Endodermal cell (in vitro differentiated cells): ENCODE data around the gene VAV2. TPM values are rescaled to one million over a fixed set of nuclear protein-coding genes. Genes with fewer than 3 reads are reported as not detected.

Experiments
- DNase-seq: peaks from one replicate; pipeline ENCODE4 v3.0.0-alpha.2; 2017
- H3K27ac ChIP-seq: 2 replicates; pipeline ENCODE4 v1.5.1; 2013; ENCODE audit warnings: mild to moderate bottlenecking, low read depth, low read length, moderate library complexity
- H3K27me3 ChIP-seq: 2 replicates; pipeline ENCODE4 v1.6.1; 2013; ENCODE audit warnings: mild to moderate bottlenecking, low read length, moderate library complexity; ENCODE audit not compliant: insufficient read depth, control insufficient read depth, poor library complexity, severe bottlenecking
- H3K36me3 ChIP-seq: 2 replicates; pipeline ENCODE4 v1.7.0; 2013; ENCODE audit warnings: mild to moderate bottlenecking, low read length, moderate library complexity; ENCODE audit not compliant: control insufficient read depth, insufficient read depth
- H3K4me1 ChIP-seq: one replicate; pipeline ENCODE4 v1.7.0; 2013; ENCODE audit warnings: low read length; ENCODE audit not compliant: control insufficient read depth, insufficient read depth
- H3K4me3 ChIP-seq: 2 replicates; pipeline ENCODE4 v1.5.1; 2013; ENCODE audit warnings: mild to moderate bottlenecking, low read length, moderate library complexity
- H3K9ac ChIP-seq: 2 replicates; pipeline ENCODE4 v1.6.1; 2013; ENCODE audit warnings: mild to moderate bottlenecking, low read length, moderate library complexity; ENCODE audit not compliant: poor library complexity, severe bottlenecking; ENCODE audit errors: extremely low read depth
- H3K9me3 ChIP-seq: 2 replicates; pipeline ENCODE4 v1.6.1; 2013; ENCODE audit warnings: mild to moderate bottlenecking, low read length, moderate library complexity; ENCODE audit not compliant: control insufficient read depth
- H3K27ac Mint-ChIP-seq: 2 replicates; pipeline ENCODE4 v1.8.0; 2020; ENCODE audit warnings: mixed read lengths
- H3K27me3 Mint-ChIP-seq: 2 replicates; pipeline ENCODE4 v1.8.0; 2021; ENCODE audit warnings: mild to moderate bottlenecking, mixed read lengths; ENCODE audit not compliant: insufficient read depth
- H3K36me3 Mint-ChIP-seq: 2 replicates; pipeline ENCODE4 v1.8.0; 2020; ENCODE audit warnings: low read depth, mixed read lengths
- H3K4me1 Mint-ChIP-seq: 2 replicates; pipeline ENCODE4 v1.8.0; 2020; ENCODE audit warnings: mixed read lengths
- H3K4me3 Mint-ChIP-seq: 2 replicates; pipeline ENCODE4 v1.8.0; 2020; ENCODE audit warnings: mild to moderate bottlenecking, moderate library complexity, mixed read lengths
- H3K9me3 Mint-ChIP-seq: 2 replicates; pipeline ENCODE4 v1.8.0; 2020; ENCODE audit warnings: mild to moderate bottlenecking, mixed read lengths
- WGBS, 2 experiments: methylation state at CpG; one replicate each; pipeline versions ENCODE4 v1.1.5 to v1.1.7; 2013; ENCODE audit warnings: missing lambda C conversion rate in 2 of 2, mixed read lengths in 1 of 2; ENCODE audit not compliant: insufficient coverage in 1 of 2, insufficient read length in 1 of 2; 5-methylcytosine and 5-hydroxymethylcytosine counted together
- total RNA-seq, 2 donors: library from RNA; stranded (reverse); fragmentation: NEBNext Ultra II Directional in 1 of 2; extraction: Animal tissue kit (Norgen Biotek cat#: 25700) in 1 of 2; gene quantifications; 2 replicates in 1 of 2; 3 replicates in 1 of 2; pipeline ENCODE4 v1.2.1, GENCODE V29; 2021
- TF ChIP-seq, protein P1 (sequence below): fragments of 200-600 bp; sonication (generic); conservative IDR thresholded peaks from 2 replicates; pipeline ENCODE4 v1.5.0; 2021; ENCODE audit warnings: antibody characterized with exemption, mild to moderate bottlenecking

VAV2 gene
- total RNA-seq, 2 donors from 2014 or later = 29.8 to 35.9 TPM

- DNase-seq = no peak
- no peaks in the 10 kb centered on the region for H3K27me3 Mint-ChIP-seq
- no peak overlapping the region for H3K27ac Mint-ChIP-seq
- peaks cover 68% of the 10 kb centered on the region for H3K36me3 ChIP-seq
- H3K4me3 Mint-ChIP-seq = no peak overlapping the region
- no peak overlapping the region for H3K27ac ChIP-seq
- TF ChIP-seq, protein P1, sequence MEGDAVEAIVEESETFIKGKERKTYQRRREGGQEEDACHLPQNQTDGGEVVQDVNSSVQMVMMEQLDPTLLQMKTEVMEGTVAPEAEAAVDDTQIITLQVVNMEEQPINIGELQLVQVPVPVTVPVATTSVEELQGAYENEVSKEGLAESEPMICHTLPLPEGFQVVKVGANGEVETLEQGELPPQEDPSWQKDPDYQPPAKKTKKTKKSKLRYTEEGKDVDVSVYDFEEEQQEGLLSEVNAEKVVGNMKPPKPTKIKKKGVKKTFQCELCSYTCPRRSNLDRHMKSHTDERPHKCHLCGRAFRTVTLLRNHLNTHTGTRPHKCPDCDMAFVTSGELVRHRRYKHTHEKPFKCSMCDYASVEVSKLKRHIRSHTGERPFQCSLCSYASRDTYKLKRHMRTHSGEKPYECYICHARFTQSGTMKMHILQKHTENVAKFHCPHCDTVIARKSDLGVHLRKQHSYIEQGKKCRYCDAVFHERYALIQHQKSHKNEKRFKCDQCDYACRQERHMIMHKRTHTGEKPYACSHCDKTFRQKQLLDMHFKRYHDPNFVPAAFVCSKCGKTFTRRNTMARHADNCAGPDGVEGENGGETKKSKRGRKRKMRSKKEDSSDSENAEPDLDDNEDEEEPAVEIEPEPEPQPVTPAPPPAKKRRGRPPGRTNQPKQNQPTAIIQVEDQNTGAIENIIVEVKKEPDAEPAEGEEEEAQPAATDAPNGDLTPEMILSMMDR = no peak
- no peak overlapping the region for H3K4me3 ChIP-seq
- H3K36me3 Mint-ChIP-seq = peaks cover 69% of the 10 kb centered on the region
- WGBS, 2 experiments = 93 to 99% methylated on average over 14 to 19 of the region's 19 CpGs
- no peaks in the 10 kb centered on the region for H3K4me1 ChIP-seq
- H3K9me3 Mint-ChIP-seq = no peaks in the 10 kb centered on the region
- no peaks in the 10 kb centered on the region for H3K4me1 Mint-ChIP-seq
- no peaks in the 10 kb centered on the region for H3K9me3 ChIP-seq
- H3K27me3 ChIP-seq = no peaks in the 10 kb centered on the region
- no peak overlapping the region for H3K9ac ChIP-seq
Measured at GRCh38 chr9:134034215-134035040, 42.3 kb upstream of the VAV2 start.

- Histone ChIP-seq H3K4me1 (no peaks in the 10 kb centered on the region), H3K27ac (no peak overlapping the region), H3K9ac (no peak overlapping the region), H3K4me3 (no peak overlapping the region), H3K9me3 (no peaks in the 10 kb centered on the region), H3K27me3 (no peaks in the 10 kb centered on the region), H3K36me3 (peaks cover 60% of the 10 kb centered on the region)
- 95 to 96% methylated on average over 19 to 26 of the region's 26 CpGs for WGBS, 2 experiments
- no peak for DNase-seq
- H3K36me3 Mint-ChIP-seq = peaks cover 63% of the 10 kb centered on the region
- H3K4me1 Mint-ChIP-seq = no peaks in the 10 kb centered on the region
- no peaks in the 10 kb centered on the region for H3K27me3 Mint-ChIP-seq
- H3K9me3 Mint-ChIP-seq = no peaks in the 10 kb centered on the region
- no peak overlapping the region for H3K27ac Mint-ChIP-seq
- no peak overlapping the region for H3K4me3 Mint-ChIP-seq
- TF ChIP-seq, protein P1 = no peak
Measured at GRCh38 chr9:134033516-134034214, 41.5 kb upstream of the VAV2 start.

DNA sequence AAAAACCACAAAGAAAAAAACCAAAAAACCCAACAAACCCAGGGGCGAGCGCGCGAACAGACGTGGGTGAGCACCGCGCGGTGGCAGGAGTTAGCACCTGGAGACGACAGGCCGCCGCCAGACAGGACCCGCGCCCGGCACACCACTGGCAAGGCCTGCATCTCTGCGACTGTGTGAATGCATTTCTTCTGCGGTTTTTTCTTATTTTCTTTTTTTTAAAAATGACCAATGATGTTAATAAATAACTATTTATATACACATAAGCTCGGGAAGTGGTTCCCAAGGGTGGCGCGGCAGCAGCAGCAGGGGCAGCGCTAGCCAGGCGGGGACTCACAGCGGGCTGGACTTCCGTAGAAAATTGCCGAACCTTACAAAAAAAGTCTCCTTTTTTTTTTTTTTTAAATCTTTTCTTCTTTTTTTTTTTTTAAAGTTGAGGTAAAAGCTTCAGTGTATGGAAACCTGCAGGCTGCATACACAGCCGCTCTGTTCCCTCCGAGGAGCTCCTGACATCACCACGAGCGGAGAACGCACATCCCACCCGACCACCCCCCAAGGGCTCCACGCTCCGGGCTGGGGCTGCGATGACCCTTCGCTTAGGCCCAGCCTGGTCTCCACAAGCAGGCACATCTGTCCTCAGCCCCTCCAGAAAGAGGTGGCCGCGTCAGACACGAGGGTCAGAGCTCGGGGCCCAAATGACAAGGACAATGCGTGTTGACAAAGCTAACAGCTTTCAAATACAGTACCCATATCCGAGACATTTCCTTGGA is 40.5 kb upstream of the VAV2 start:
- Mint-ChIP-seq H3K27me3 (no peaks in the 10 kb centered on the region), H3K4me3 (no peak overlapping the region), H3K27ac (no peak overlapping the region), H3K4me1 (no peaks in the 10 kb centered on the region), H3K9me3 (no peaks in the 10 kb centered on the region), H3K36me3 (peaks cover 55% of the 10 kb centered on the region)
- H3K4me3 ChIP-seq = no peak overlapping the region
- no peak overlapping the region for H3K9ac ChIP-seq
- DNase-seq = no peak
- 94 to 95% methylated on average over 18 to 39 of the region's 40 CpGs for WGBS, 2 experiments
- H3K36me3 ChIP-seq = peaks cover 50% of the 10 kb centered on the region
- no peaks in the 10 kb centered on the region for H3K9me3 ChIP-seq
- no peaks in the 10 kb centered on the region for H3K4me1 ChIP-seq
- H3K27me3 ChIP-seq = no peaks in the 10 kb centered on the region
- TF ChIP-seq, protein P1 = no peak
- H3K27ac ChIP-seq = no peak overlapping the region
